ENCODE data around the gene COX6A2. TPM values are rescaled to one million over a fixed set of nuclear protein-coding genes. Genes with fewer than 3 reads are reported as not detected.

Gene COX6A2
- total and polyA plus RNA-seq, 2 experiments from 2014 or later: not detected

- Histone ChIP-seq H3K4me3 (no peak within 1 kb of the TSS), H2AFZ (no peak within 1 kb of the TSS), H3K4me2 (ENCODE audit: unreplicated experiment) (no peak within 1 kb of the TSS), H3K27me3 (replicated peaks; ENCODE audit: insufficient read depth) (peaks cover 6% of the 10 kb centered on the region; the same call in 1 of the 2 replicates), H3K79me2 (ENCODE audit: insufficient read depth) (no peaks in the 10 kb centered on the region), H3K9me2 (ENCODE audit: insufficient read depth) (no peaks in the 10 kb centered on the region), H4K20me1 (ENCODE audit: insufficient read depth) (no peaks in the 10 kb centered on the region), H3K27ac (no peak within 1 kb of the TSS), H3K9ac (no peak within 1 kb of the TSS), H3K4me1 (ENCODE audit: insufficient read depth) (no peaks in the 10 kb centered on the region), H3K9me3 (ENCODE audit: low read depth) (no peaks in the 10 kb centered on the region), H3F3A (ENCODE audit: insufficient read depth) (no peaks in the 10 kb centered on the region), H3K36me3 (ENCODE audit: low read depth) (no peaks in the 10 kb centered on the region)
- WGBS, 2 experiments (ENCODE audit: low coverage in 1 of 2, low lambda C conversion rate in 2 of 2, missing lambda C conversion rate in 2 of 2): 38 to 46% methylated on average over 5 of the region's 5 CpGs
- in situ Hi-C loops (cut with MboI): no loop called here
- DNase-seq: no peak
- TF ChIP-seq EZH2 (IDR thresholded peaks at IDR 0.05; ENCODE audit: insufficient read depth, poor library complexity, severe bottlenecking) (no peak), EZH2phosphoT487 (IDR thresholded peaks at IDR 0.05; ENCODE audit: insufficient read depth, low read depth) (no peak)
These were observed 35.1 kb downstream of the COX6A2 start, which contains the start of gene ITGAD for GRCh38 chr16:31393056-31393455. ITGAD (plus strand) TSS chr16:31393335; CDS start chr16:31393361, 26 bp downstream.

GRCh38 chr16:31390504-31391041 is 37.6 kb downstream of the COX6A2 start:
- in situ Hi-C loops (cut with MboI): no loop called here
- Histone ChIP-seq H2AFZ (no peak overlapping the region), H3K4me2 (ENCODE audit: unreplicated experiment) (no peak overlapping the region), H3F3A (ENCODE audit: insufficient read depth) (peaks cover 11% of the 10 kb centered on the region; the same call in 1 of the 2 replicates), H3K27ac (no peak overlapping the region), H3K4me3 (no peak overlapping the region), H3K9me2 (ENCODE audit: insufficient read depth) (no peaks in the 10 kb centered on the region), H3K36me3 (ENCODE audit: low read depth) (no peaks in the 10 kb centered on the region), H3K9me3 (ENCODE audit: low read depth) (no peaks in the 10 kb centered on the region), H3K79me2 (ENCODE audit: insufficient read depth) (no peaks in the 10 kb centered on the region), H3K27me3 (replicated peaks; ENCODE audit: insufficient read depth) (peaks cover 6% of the 10 kb centered on the region; the same call in 1 of the 2 replicates), H4K20me1 (ENCODE audit: insufficient read depth) (no peaks in the 10 kb centered on the region), H3K4me1 (ENCODE audit: insufficient read depth) (peaks cover 14% of the 10 kb centered on the region), H3K9ac (no peak overlapping the region)
- DNase-seq: no peak
- TF ChIP-seq EZH2phosphoT487 (IDR thresholded peaks at IDR 0.05; ENCODE audit: insufficient read depth, low read depth) (no peak), EZH2 (IDR thresholded peaks at IDR 0.05; ENCODE audit: insufficient read depth, poor library complexity, severe bottlenecking) (no peak)
- WGBS, 2 experiments (ENCODE audit: low coverage in 1 of 2, low lambda C conversion rate in 2 of 2, missing lambda C conversion rate in 2 of 2): 38 to 44% methylated on average over 6 of the region's 6 CpGs

- TF ChIP-seq EZH2 (IDR thresholded peaks at IDR 0.05; ENCODE audit: insufficient read depth, poor library complexity, severe bottlenecking) (no peak), EZH2phosphoT487 (IDR thresholded peaks at IDR 0.05; ENCODE audit: insufficient read depth, low read depth) (no peak)
- no peaks in the 10 kb centered on the region for H3K79me2 ChIP-seq (ENCODE audit: insufficient read depth)
- no peaks in the 10 kb centered on the region for H3K36me3 ChIP-seq (ENCODE audit: low read depth)
- no peak overlapping the region for H3K27ac ChIP-seq
- peaks cover 6% of the 10 kb centered on the region; the same call in 1 of the 2 replicates for H3K27me3 ChIP-seq (replicated peaks; ENCODE audit: insufficient read depth)
- in situ Hi-C loops (cut with MboI): no loop called here
- H3K4me2 ChIP-seq (ENCODE audit: unreplicated experiment): no peak overlapping the region
- no peak overlapping the region for H2AFZ ChIP-seq
- H3F3A ChIP-seq (ENCODE audit: insufficient read depth): peaks cover 14% of the 10 kb centered on the region; the same call in 1 of the 2 replicates
- H3K9me3 ChIP-seq (ENCODE audit: low read depth): no peaks in the 10 kb centered on the region
- no peak overlapping the region for H3K9ac ChIP-seq
- no peak overlapping the region for H3K4me3 ChIP-seq
- WGBS, 2 experiments (ENCODE audit: low coverage in 1 of 2, low lambda C conversion rate in 2 of 2, missing lambda C conversion rate in 2 of 2): 35 to 42% methylated on average over 2 of the region's 2 CpGs
- H3K9me2 ChIP-seq (ENCODE audit: insufficient read depth): no peaks in the 10 kb centered on the region
- DNase-seq: no peak
- H3K4me1 ChIP-seq (ENCODE audit: insufficient read depth): peaks cover 14% of the 10 kb centered on the region
- no peaks in the 10 kb centered on the region for H4K20me1 ChIP-seq (ENCODE audit: insufficient read depth)
These were observed 39.6 kb downstream of the COX6A2 start for GRCh38 chr16:31388535-31388934.

- TF ChIP-seq EZH2phosphoT487 (IDR thresholded peaks at IDR 0.05; ENCODE audit: insufficient read depth, low read depth): no peak
- no peak for TF ChIP-seq EZH2 (IDR thresholded peaks at IDR 0.05; ENCODE audit: insufficient read depth, poor library complexity, severe bottlenecking)
- WGBS, 2 experiments (ENCODE audit: low coverage in 1 of 2, low lambda C conversion rate in 2 of 2, missing lambda C conversion rate in 2 of 2): 35 to 38% methylated on average over 6 of the region's 6 CpGs
- no peak overlapping the region for H2AFZ ChIP-seq
- no peaks in the 10 kb centered on the region for H3K79me2 ChIP-seq (ENCODE audit: insufficient read depth)
- H3K27me3 ChIP-seq (replicated peaks; ENCODE audit: insufficient read depth): peaks cover 6% of the 10 kb centered on the region; the same call in 1 of the 2 replicates
- H3F3A ChIP-seq (ENCODE audit: insufficient read depth): peaks cover 14% of the 10 kb centered on the region; the same call in 1 of the 2 replicates
- in situ Hi-C loops (cut with MboI): no loop called here
- peak overlapping the region; percentile 39 for H3K4me2 ChIP-seq (ENCODE audit: unreplicated experiment)
- H3K4me3 ChIP-seq: no peak overlapping the region
- DNase-seq: peak; percentile 94
- peaks cover 14% of the 10 kb centered on the region for H3K4me1 ChIP-seq (ENCODE audit: insufficient read depth)
- H3K9me3 ChIP-seq (ENCODE audit: low read depth): no peaks in the 10 kb centered on the region
- H3K9me2 ChIP-seq (ENCODE audit: insufficient read depth): no peaks in the 10 kb centered on the region
- H4K20me1 ChIP-seq (ENCODE audit: insufficient read depth): no peaks in the 10 kb centered on the region
- H3K36me3 ChIP-seq (ENCODE audit: low read depth): no peaks in the 10 kb centered on the region
- no peak overlapping the region for H3K9ac ChIP-seq
- 0 out of 2 replicates have a peak overlapping the region, but pooled peaks have one; percentile 20 for H3K27ac ChIP-seq
These were observed 41.8 kb downstream of the COX6A2 start for GRCh38 chr16:31386157-31386984.

All from GM23248 (cell line).